Sigmoid colon (tissue), 7 donors: ENCODE data around the gene CLSTN2. TPM values are rescaled to one million over a fixed set of nuclear protein-coding genes. Genes with fewer than 3 reads are reported as not detected.

Experiments used
- DNase-seq: peaks from one replicate; pipeline ENCODE4 v3.0.0-alpha.2; 2019
- H3K27ac ChIP-seq, 4 donors: fragments of 200-600 bp; sonication (generic); one replicate each; pipeline ENCODE4 v1.5.1; 2016 to 2019; ENCODE audit warnings: mild to moderate bottlenecking in 1 of 4
- H3K27me3 ChIP-seq, 3 donors: fragments of 200-600 bp; sonication (generic); one replicate each; pipeline ENCODE4 v1.5.1; 2019; ENCODE audit warnings: mild to moderate bottlenecking in 1 of 3
- H3K36me3 ChIP-seq, 4 donors: fragments of 200-600 bp; sonication (generic); one replicate each; pipeline ENCODE4 v1.5.1; 2016 to 2019
- H3K4me1 ChIP-seq, 4 donors: fragments of 200-600 bp; sonication (generic); one replicate each; pipeline ENCODE4 v1.5.1; 2017 to 2019
- H3K4me3 ChIP-seq, 4 donors: fragments of 200-600 bp; sonication (generic); one replicate each; pipeline ENCODE4 v1.5.1; 2017 to 2019; ENCODE audit warnings: mild to moderate bottlenecking in 2 of 4, moderate library complexity in 1 of 4
- H3K9me3 ChIP-seq, 4 donors: fragments of 200-600 bp in 3 of 4; sonication (generic) in 3 of 4; one replicate each; pipeline versions ENCODE4 v1.5.1 to v1.6.1; 2013 to 2019
- EP300 ChIP-seq, 4 donors: sonication (generic); formaldehyde crosslinking; IDR thresholded peaks; one replicate each; pipeline ENCODE4 v1.6.1; 2017; ENCODE audit warnings: antibody characterized with exemption in 4 of 4
- POLR2A ChIP-seq, 2 donors: fragments of 450-650 bp; IDR thresholded peaks; one replicate each; pipeline ENCODE4 v1.6.1; 2016; ENCODE audit warnings: antibody characterized with exemption in 2 of 2, mild to moderate bottlenecking in 2 of 2, moderate library complexity in 2 of 2
- POLR2AphosphoS5 ChIP-seq, 4 donors: sonication (generic); formaldehyde crosslinking; IDR thresholded peaks; one replicate each; pipeline ENCODE4 v1.6.1; 2017; ENCODE audit warnings: antibody characterized with exemption in 4 of 4
- WGBS, 2 donors: extraction: QIAGEN DNeasy Blood & Tissue Kit; methylation state at CpG; one replicate each; pipeline ENCODE4 v1.1.7; 2013; 5-methylcytosine and 5-hydroxymethylcytosine counted together
- intact Hi-C: fragments of 100-400 bp; cut with DNase I; formaldehyde crosslinking; loops from one replicate; pipeline ENCODE4 v1.15.1; 2023
- polyA plus RNA-seq, 3 donors: library from polyadenylated mRNA; stranded (reverse); fragments of 200-250 nt; gene quantifications; one replicate each; pipeline ENCODE4 v1.2.3, GENCODE V29; 2013
- total RNA-seq, 4 donors: library from RNA; depleted of rRNA; stranded (reverse); fragments of >200 nt; gene quantifications; one replicate each; pipeline ENCODE4 v1.1.0, GENCODE V29; 2016
- TF ChIP-seq, protein P1 (sequence below), 4 experiments: fragments of 450-650 bp in 3 of 4; fragments of 200-600 bp in 1 of 4; IDR thresholded peaks; one replicate each; pipeline ENCODE4 v1.5.1; 2016 to 2019; ENCODE audit warnings: antibody characterized with exemption in 4 of 4, mild to moderate bottlenecking in 3 of 4, moderate library complexity in 2 of 4
- donor health status: healthy with polysubstance abuse.
- donor health status: Bipolar disorder and iron deficiency.
- donor health status: healthy.

The CLSTN2 gene
- total and polyA plus RNA-seq, 7 donors = 0.23 to 8.3 (median 2.7) TPM

DNA sequence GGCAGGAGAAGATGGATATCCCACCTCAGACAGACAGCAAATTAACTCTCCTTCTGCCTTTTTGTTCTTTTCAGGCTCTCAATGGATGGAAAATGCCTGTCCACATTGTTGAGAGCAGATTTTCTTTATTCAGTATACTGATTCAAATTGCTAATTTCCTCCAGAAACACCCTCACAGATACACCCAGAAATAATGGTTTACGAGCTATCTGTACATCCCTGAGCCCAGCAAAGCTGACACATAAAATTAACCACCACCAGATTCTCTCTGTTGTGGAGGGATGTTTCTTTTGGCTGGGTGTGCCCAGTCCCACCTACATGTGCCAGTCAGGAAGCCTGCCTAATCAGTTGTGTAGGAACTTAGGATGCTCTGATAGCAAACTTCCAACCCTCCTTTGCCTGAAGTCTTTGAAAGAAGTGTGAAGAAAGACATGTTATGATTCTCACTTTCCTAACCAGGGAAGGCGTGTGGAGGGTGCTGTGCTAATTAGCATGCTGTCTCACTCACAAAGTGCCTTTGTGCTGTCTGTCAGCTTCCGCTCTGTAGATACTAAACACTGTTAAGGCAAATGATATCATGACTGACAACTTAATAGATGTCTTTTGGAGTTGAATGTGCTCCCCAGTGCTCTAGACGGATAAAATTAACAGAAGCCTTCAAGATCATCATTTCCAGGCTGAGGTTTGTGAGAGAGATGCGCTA is 208.5 kb downstream of the CLSTN2 start:
- Histone ChIP-seq H3K36me3 (no peaks in the 10 kb centered on the region), H3K27me3 (no peaks in the 10 kb centered on the region), H3K4me3 (no peak overlapping the region), H3K4me1 (no peaks in the 10 kb centered on the region), H3K9me3 (no peaks in the 10 kb centered on the region), H3K27ac (no peak overlapping the region)
- TF ChIP-seq EP300 (IDR thresholded peaks at IDR 0.05) (no peak), POLR2AphosphoS5 (IDR thresholded peaks at IDR 0.05) (no peak), POLR2A (IDR thresholded peaks at IDR 0.05) (no peak)
- TF ChIP-seq, protein P1, sequence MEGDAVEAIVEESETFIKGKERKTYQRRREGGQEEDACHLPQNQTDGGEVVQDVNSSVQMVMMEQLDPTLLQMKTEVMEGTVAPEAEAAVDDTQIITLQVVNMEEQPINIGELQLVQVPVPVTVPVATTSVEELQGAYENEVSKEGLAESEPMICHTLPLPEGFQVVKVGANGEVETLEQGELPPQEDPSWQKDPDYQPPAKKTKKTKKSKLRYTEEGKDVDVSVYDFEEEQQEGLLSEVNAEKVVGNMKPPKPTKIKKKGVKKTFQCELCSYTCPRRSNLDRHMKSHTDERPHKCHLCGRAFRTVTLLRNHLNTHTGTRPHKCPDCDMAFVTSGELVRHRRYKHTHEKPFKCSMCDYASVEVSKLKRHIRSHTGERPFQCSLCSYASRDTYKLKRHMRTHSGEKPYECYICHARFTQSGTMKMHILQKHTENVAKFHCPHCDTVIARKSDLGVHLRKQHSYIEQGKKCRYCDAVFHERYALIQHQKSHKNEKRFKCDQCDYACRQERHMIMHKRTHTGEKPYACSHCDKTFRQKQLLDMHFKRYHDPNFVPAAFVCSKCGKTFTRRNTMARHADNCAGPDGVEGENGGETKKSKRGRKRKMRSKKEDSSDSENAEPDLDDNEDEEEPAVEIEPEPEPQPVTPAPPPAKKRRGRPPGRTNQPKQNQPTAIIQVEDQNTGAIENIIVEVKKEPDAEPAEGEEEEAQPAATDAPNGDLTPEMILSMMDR (IDR thresholded peaks at IDR 0.05) = no peak
- intact Hi-C loops = no loop called here
- 85 to 89% methylated on average over 5 of the region's 5 CpGs for WGBS, 2 donors
- DNase-seq = no peak

DNA sequence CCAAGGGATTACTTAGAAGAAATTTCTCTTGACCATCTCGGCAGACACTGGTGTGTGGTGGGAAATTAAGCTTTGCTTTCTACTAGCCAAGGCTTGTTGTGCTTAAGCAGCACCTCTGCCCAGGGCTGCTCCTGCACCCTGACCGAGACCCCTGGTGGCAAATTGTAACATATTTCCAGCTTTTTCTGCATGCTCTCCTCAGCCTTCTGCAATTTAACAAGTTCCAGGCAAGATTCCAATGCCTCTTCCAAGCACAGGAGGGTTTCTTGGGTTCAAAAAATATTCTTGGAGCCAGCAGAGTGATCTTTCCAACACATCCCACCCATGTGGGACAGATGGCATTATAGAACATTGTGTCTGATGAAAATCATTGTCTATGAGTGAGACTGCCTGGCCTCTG is 210.5 kb downstream of the CLSTN2 start:
- no peaks in the 10 kb centered on the region for H3K27me3 ChIP-seq
- no peaks in the 10 kb centered on the region for H3K9me3 ChIP-seq
- no peak overlapping the region for H3K4me3 ChIP-seq
- no peaks in the 10 kb centered on the region for H3K4me1 ChIP-seq
- 83 to 88% methylated on average over 2 of the region's 2 CpGs for WGBS, 2 donors
- no peak for DNase-seq
- no peak for TF ChIP-seq POLR2AphosphoS5 (IDR thresholded peaks at IDR 0.05)
- TF ChIP-seq, protein P1 (IDR thresholded peaks at IDR 0.05) = no peak
- TF ChIP-seq EP300 (IDR thresholded peaks at IDR 0.05) = no peak
- TF ChIP-seq POLR2A (IDR thresholded peaks at IDR 0.05) = no peak
- H3K27ac ChIP-seq = no peak overlapping the region
- no peaks in the 10 kb centered on the region for H3K36me3 ChIP-seq
- intact Hi-C loops = no loop called here

DNA sequence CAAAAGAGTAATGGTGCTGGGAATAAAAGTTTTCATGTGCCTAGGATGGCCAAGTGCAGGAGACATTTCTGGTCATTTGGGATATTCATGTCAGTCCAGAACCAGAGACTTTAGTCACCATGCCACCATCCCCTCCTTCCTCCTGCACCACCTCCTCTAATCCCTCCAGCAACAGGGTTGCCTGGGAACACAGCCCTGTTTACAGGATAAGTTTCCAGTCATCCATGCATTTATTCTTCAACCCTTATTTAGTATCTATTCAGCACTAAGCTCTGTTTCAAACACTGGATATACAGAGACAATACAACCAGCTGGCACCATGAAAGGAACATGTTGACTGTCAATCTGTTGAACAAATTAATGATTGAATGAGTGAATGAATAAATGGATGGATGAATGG is 211.7 kb downstream of the CLSTN2 start:
- intact Hi-C loops = no loop called here
- Histone ChIP-seq H3K27me3 (no peaks in the 10 kb centered on the region), H3K4me3 (no peak overlapping the region), H3K27ac (no peak overlapping the region), H3K9me3 (no peaks in the 10 kb centered on the region), H3K36me3 (no peaks in the 10 kb centered on the region), H3K4me1 (no peaks in the 10 kb centered on the region)
- no peak for DNase-seq
- no peak for TF ChIP-seq EP300 (IDR thresholded peaks at IDR 0.05)
- no peak for TF ChIP-seq POLR2A (IDR thresholded peaks at IDR 0.05)
- TF ChIP-seq, protein P1 (IDR thresholded peaks at IDR 0.05) = no peak
- no peak for TF ChIP-seq POLR2AphosphoS5 (IDR thresholded peaks at IDR 0.05)

DNA sequence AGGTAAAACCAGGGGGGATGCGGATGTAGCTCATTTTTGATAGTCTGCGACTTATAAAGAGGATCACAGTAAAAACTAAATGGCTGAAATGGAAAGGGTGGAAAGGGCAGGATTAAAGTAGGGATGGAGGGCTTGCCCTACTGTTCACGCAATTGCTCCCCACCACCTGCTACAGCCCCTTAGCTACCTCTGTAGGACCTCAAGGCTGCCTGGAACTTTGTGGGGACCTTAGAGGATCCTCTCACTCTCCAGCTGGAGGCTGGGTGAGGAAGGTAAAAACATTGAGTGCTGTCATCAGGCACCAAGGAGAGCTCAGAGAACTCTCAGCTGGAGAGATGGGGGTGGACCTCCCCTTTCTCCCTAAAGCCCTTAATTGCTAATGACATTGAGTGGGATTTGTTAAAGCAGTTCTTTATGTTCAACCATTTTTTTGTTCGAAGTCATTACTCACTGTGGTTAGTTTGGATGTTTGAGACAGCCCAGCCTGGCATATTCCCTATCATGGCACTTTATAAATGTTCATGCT is 213.0 kb downstream of the CLSTN2 start:
- Histone ChIP-seq H3K27me3 (no peaks in the 10 kb centered on the region), H3K27ac (no peak overlapping the region), H3K4me3 (no peak overlapping the region), H3K4me1 (no peaks in the 10 kb centered on the region), H3K9me3 (no peaks in the 10 kb centered on the region), H3K36me3 (no peaks in the 10 kb centered on the region)
- 90 to 92% methylated on average over 4 of the region's 4 CpGs for WGBS, 2 donors
- intact Hi-C loops = no loop called here
- no peak for DNase-seq
- TF ChIP-seq EP300 (IDR thresholded peaks at IDR 0.05) (no peak), POLR2A (IDR thresholded peaks at IDR 0.05) (no peak), POLR2AphosphoS5 (IDR thresholded peaks at IDR 0.05) (no peak)
- TF ChIP-seq, protein P1 (IDR thresholded peaks at IDR 0.05) = no peak
